Mesendoderm (in vitro differentiated cells): Measurements from ENCODE around the gene KCNJ10.

Experiments
- DNase-seq: peaks from one replicate; pipeline ENCODE4 v3.0.0; 2013
- H2AK5ac ChIP-seq: 2 replicates; pipeline ENCODE4 v1.6.1; 2013; ENCODE audit warnings: low read length, inconsistent platforms
- H2BK120ac ChIP-seq: 2 replicates; pipeline ENCODE4 v1.6.1; 2013; ENCODE audit warnings: low read depth, mild to moderate bottlenecking, low read length, moderate library complexity, mixed read lengths
- H2BK15ac ChIP-seq: replicated peaks from 2 replicates; pipeline ENCODE4 v1.6.1; 2013; ENCODE audit warnings: low read depth, mild to moderate bottlenecking, moderate library complexity
- H2BK5ac ChIP-seq: 2 replicates; pipeline ENCODE4 v1.6.1; 2013; ENCODE audit warnings: low read length, inconsistent platforms
- H3K18ac ChIP-seq: 2 replicates; pipeline ENCODE4 v1.6.1; 2013; ENCODE audit warnings: mild to moderate bottlenecking, low read length, mixed read lengths
- H3K23ac ChIP-seq: one replicate; pipeline ENCODE4 v1.6.1; 2013; ENCODE audit warnings: low read length
- H3K27ac ChIP-seq: 2 replicates; pipeline ENCODE4 v1.5.1; 2013; ENCODE audit warnings: low read depth, mild to moderate bottlenecking, inconsistent platforms, low read length, moderate library complexity
- H3K27me3 ChIP-seq: 2 replicates; pipeline ENCODE4 v1.6.1; 2013; ENCODE audit warnings: low read length, control low read depth, mild to moderate bottlenecking, inconsistent platforms; ENCODE audit not compliant: insufficient read depth, poor library complexity
- H3K36me3 ChIP-seq: 2 replicates; pipeline ENCODE4 v1.6.1; 2013; ENCODE audit warnings: low read length, inconsistent platforms; ENCODE audit not compliant: control insufficient read depth, insufficient read depth
- H3K4ac ChIP-seq: one replicate; pipeline ENCODE4 v1.6.1; 2013; ENCODE audit warnings: low read depth, mild to moderate bottlenecking, low read length, moderate library complexity
- H3K4me1 ChIP-seq: 2 replicates; pipeline ENCODE4 v1.6.1; 2013; ENCODE audit warnings: low read depth, low read length, inconsistent platforms; ENCODE audit not compliant: control insufficient read depth
- H3K4me2 ChIP-seq: 2 replicates; pipeline ENCODE4 v1.6.1; 2013; ENCODE audit warnings: low read length
- H3K4me3 ChIP-seq: 2 replicates; pipeline ENCODE4 v1.5.1; 2013; ENCODE audit warnings: mild to moderate bottlenecking, low read length
- H3K56ac ChIP-seq: one replicate; pipeline ENCODE4 v1.6.1; 2013; ENCODE audit warnings: low read length
- H3K79me1 ChIP-seq: 2 replicates; pipeline ENCODE4 v1.6.1; 2013; ENCODE audit warnings: low read length, inconsistent platforms
- H3K79me2 ChIP-seq: 2 replicates; pipeline ENCODE4 v1.6.1; 2013; ENCODE audit warnings: mild to moderate bottlenecking, low read length; ENCODE audit not compliant: control insufficient read depth, insufficient read depth
- H3K9ac ChIP-seq: 2 replicates; pipeline ENCODE4 v1.6.1; 2013; ENCODE audit warnings: low read length, inconsistent platforms
- H4K5ac ChIP-seq: one replicate; pipeline ENCODE4 v1.6.1; 2013; ENCODE audit warnings: low read length
- H4K8ac ChIP-seq: one replicate; pipeline ENCODE4 v1.6.1; 2013; ENCODE audit warnings: low read depth, mild to moderate bottlenecking, control low read depth, low read length, moderate library complexity
- WGBS: extraction: QIAGEN DNeasy Blood & Tissue Kit; methylation state at CpG from one replicate; pipeline ENCODE4 v1.1.7; 2013; ENCODE audit warnings: low lambda C conversion rate, missing lambda C conversion rate; ENCODE audit not compliant: insufficient coverage; ENCODE audit errors: extremely low coverage; 5-methylcytosine and 5-hydroxymethylcytosine counted together

KCNJ10 gene

GRCh38 chr1:160101717-160102522 lies 32.0 kb upstream of the KCNJ10 start:
- no peaks in the 10 kb centered on the region for H3K36me3 ChIP-seq
- no CpG with 5 or more reads among the region's 9 CpGs for WGBS

GRCh38 chr1:160101037-160101716 lies 31.2 kb upstream of the KCNJ10 start:
- no peak overlapping the region for H2BK15ac ChIP-seq
- H3K27me3 ChIP-seq = no peaks in the 10 kb centered on the region
- peak overlapping the region; percentile 83 for H3K56ac ChIP-seq
- H3K23ac ChIP-seq = no peak overlapping the region
- no peak overlapping the region for H4K5ac ChIP-seq
- no peak overlapping the region for H2AK5ac ChIP-seq
- DNase-seq = peak; percentile 89
- whole genome bisulfite sequencing = no CpG with 5 or more reads among the region's 13 CpGs
- H3K4ac ChIP-seq = no peak overlapping the region
- H3K9ac ChIP-seq = peak overlapping the region; percentile 45
- peak overlapping the region; percentile 41 for H3K4me2 ChIP-seq
- H3K4me3 ChIP-seq = no peak overlapping the region
- no peak overlapping the region for H4K8ac ChIP-seq
- no peak overlapping the region for H2BK120ac ChIP-seq
- H3K36me3 ChIP-seq = no peaks in the 10 kb centered on the region
- no peak overlapping the region for H3K18ac ChIP-seq
- H3K79me2 ChIP-seq = peaks cover 6% of the 10 kb centered on the region
- H3K27ac ChIP-seq = no peak overlapping the region
- peak overlapping the region; percentile 52 for H2BK5ac ChIP-seq
- peaks cover 6% of the 10 kb centered on the region for H3K79me1 ChIP-seq
- H3K4me1 ChIP-seq = peaks cover 16% of the 10 kb centered on the region

More at GRCh38 chr1:160101717-160102522, 32.0 kb upstream of the KCNJ10 start:
- H3K56ac ChIP-seq = no peak overlapping the region
- H4K5ac ChIP-seq = no peak overlapping the region
- no peak overlapping the region for H2BK5ac ChIP-seq
- H3K9ac ChIP-seq = no peak overlapping the region
- H2AK5ac ChIP-seq = no peak overlapping the region
- no peaks in the 10 kb centered on the region for H3K27me3 ChIP-seq
- no peak overlapping the region for H3K27ac ChIP-seq
- no peak overlapping the region for H2BK15ac ChIP-seq
- peaks cover 6% of the 10 kb centered on the region for H3K79me2 ChIP-seq
- no peak overlapping the region for H3K23ac ChIP-seq
- H3K18ac ChIP-seq = no peak overlapping the region
- H3K4me3 ChIP-seq = no peak overlapping the region
- H3K4me1 ChIP-seq = peaks cover 9% of the 10 kb centered on the region
- H3K4ac ChIP-seq = no peak overlapping the region
- peaks cover 6% of the 10 kb centered on the region for H3K79me1 ChIP-seq
- H2BK120ac ChIP-seq = no peak overlapping the region
- H4K8ac ChIP-seq = no peak overlapping the region
- DNase-seq = no peak
- no peak overlapping the region for H3K4me2 ChIP-seq

DNA sequence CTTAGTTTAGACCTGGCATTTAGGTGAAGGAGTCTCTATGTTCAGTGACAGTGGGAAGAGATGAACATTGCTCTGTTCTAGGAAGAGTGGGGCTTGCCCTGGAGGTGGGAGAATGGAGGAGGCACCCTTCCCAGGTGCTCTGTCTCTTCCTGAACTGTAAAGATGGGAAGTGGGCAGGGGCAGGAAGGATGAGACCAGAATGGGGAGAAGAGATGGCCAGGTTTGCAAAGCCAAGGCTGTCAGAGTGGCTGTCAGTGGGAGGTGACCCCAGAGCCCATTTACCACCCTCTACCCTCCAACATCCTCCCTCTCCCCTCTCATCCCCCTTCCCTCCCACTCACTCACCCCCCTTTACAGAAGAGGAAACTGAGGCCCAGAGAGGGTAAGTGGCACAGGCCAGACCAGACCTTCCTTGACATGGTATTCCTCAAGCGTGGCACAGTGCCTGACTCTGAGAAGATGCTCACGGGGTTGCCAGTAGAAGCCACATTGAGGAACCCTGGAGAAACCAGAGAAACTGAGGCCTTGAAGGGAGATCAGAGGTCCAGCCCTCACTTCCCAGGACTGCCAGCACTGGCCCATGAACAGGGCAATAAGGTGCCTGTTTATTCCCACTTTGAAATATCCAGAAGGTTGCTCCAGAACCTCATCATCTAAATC lies 29.9 kb upstream of the KCNJ10 start:
- H3K56ac ChIP-seq = no peak overlapping the region
- H3K79me2 ChIP-seq = peaks cover 9% of the 10 kb centered on the region
- no peak overlapping the region for H4K8ac ChIP-seq
- H3K9ac ChIP-seq = no peak overlapping the region
- no peak overlapping the region for H3K18ac ChIP-seq
- no peak overlapping the region for H2BK5ac ChIP-seq
- H3K79me1 ChIP-seq = peaks cover 9% of the 10 kb centered on the region
- no peak for DNase-seq
- H2BK15ac ChIP-seq = no peak overlapping the region
- H3K36me3 ChIP-seq = no peaks in the 10 kb centered on the region
- H3K23ac ChIP-seq = no peak overlapping the region
- H3K4me2 ChIP-seq = no peak overlapping the region
- H3K4me3 ChIP-seq = no peak overlapping the region
- H2BK120ac ChIP-seq = no peak overlapping the region
- no peaks in the 10 kb centered on the region for H3K27me3 ChIP-seq
- peaks cover 27% of the 10 kb centered on the region for H3K4me1 ChIP-seq
- H4K5ac ChIP-seq = no peak overlapping the region
- no peak overlapping the region for H2AK5ac ChIP-seq
- WGBS = no CpG with 5 or more reads among the region's 2 CpGs
- no peak overlapping the region for H3K27ac ChIP-seq
- no peak overlapping the region for H3K4ac ChIP-seq

GRCh38 chr1:160098852-160099561 lies 29.0 kb upstream of the KCNJ10 start:
- Histone ChIP-seq H2BK15ac (no peak overlapping the region), H3K23ac (no peak overlapping the region), H3K79me2 (peaks cover 9% of the 10 kb centered on the region), H3K36me3 (no peaks in the 10 kb centered on the region), H3K18ac (no peak overlapping the region), H2BK5ac (no peak overlapping the region), H3K56ac (peak overlapping the region; percentile 49), H3K79me1 (peaks cover 9% of the 10 kb centered on the region), H2BK120ac (no peak overlapping the region), H3K27ac (no peak overlapping the region), H3K4ac (no peak overlapping the region), H3K4me3 (peak overlapping the region; percentile 1), H4K5ac (no peak overlapping the region), H3K4me2 (peak overlapping the region; percentile 50), H3K4me1 (peaks cover 27% of the 10 kb centered on the region), H3K27me3 (no peaks in the 10 kb centered on the region), H2AK5ac (no peak overlapping the region), H4K8ac (no peak overlapping the region), H3K9ac (peak overlapping the region; percentile 41)
- DNase-seq = peak; percentile 97
- WGBS = no CpG with 5 or more reads among the region's 40 CpGs

DNA sequence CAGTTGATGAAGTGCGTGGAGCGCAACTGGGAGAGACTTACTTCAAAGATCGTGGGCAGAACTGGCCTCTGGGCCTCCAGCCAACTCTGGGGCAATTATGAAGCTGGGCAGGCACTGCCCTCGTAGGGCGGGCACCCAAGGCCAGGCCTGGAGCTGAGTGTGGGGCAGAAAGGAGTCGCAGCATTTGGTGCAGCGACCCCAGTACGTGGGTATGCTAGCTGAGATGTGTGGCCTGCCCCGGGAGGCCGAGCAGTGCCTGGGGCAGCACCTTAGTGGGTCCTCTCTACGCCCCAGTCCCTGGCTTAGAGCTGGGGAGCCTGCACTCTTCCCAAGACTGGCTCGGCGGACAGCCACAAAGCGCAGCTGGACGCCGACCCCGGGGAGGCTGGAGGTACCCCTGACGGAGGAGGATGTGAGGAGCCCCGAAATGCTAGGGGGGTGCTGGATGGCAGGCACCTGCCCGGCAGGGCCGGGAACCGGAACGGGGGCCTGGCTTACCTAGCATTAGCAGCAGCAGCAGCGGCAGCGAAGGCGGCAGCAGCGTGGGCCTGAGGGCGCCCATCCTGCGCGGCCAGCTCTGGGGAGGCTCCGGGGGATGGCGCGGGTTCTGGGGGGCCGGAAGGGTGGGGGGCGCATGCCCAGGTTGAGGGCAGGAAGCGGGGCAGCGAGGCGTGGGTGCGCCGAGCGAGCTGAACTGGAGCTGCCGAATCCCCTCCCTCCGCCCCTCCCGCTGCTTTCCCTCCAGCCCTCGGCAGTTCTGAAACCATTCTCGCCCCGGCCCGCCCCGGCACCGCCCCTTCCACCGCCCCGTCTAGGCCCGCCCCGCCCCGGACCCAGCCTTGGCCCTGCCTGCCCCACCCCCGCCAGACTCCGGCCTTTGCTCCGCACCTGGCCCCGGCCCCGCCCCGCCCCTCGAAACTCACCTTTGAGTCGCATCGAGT lies 28.2 kb upstream of the KCNJ10 start, which contains the start of gene IGSF8:
Gene IGSF8 (minus strand): TSS at position 709 of the 941 bp plus-strand sequence. CDS start 147 bp downstream, at position 562.
- H3K27ac ChIP-seq = no peak within 1 kb of the TSS
- peaks cover 9% of the 10 kb centered on the region for H3K79me1 ChIP-seq
- H3K4me1 ChIP-seq = peaks cover 27% of the 10 kb centered on the region
- H2AK5ac ChIP-seq = no peak within 1 kb of the TSS
- no peaks in the 10 kb centered on the region for H3K36me3 ChIP-seq
- peak within 1 kb of the TSS; percentile 66 for H3K4me3 ChIP-seq
- peak within 1 kb of the TSS; percentile 80 for H3K9ac ChIP-seq
- H3K79me2 ChIP-seq = peaks cover 9% of the 10 kb centered on the region
- H4K5ac ChIP-seq = no peak within 1 kb of the TSS
- no peak for DNase-seq
- peak within 1 kb of the TSS; percentile 86 for H3K56ac ChIP-seq
- peak within 1 kb of the TSS; percentile 11 for H3K18ac ChIP-seq
- H3K23ac ChIP-seq = peak within 1 kb of the TSS; percentile 83
- WGBS = no CpG with 5 or more reads among the region's 64 CpGs
- H3K27me3 ChIP-seq = no peaks in the 10 kb centered on the region
- no peak within 1 kb of the TSS for H2BK15ac ChIP-seq
- H4K8ac ChIP-seq = no peak within 1 kb of the TSS
- H2BK5ac ChIP-seq = no peak within 1 kb of the TSS
- H3K4ac ChIP-seq = no peak within 1 kb of the TSS
- H3K4me2 ChIP-seq = peak within 1 kb of the TSS; percentile 92
- no peak within 1 kb of the TSS for H2BK120ac ChIP-seq
